SU-DHL-6 (cell line): ENCODE results near the gene NEMF.

Source experiments
- CTCF ChIP-seq: fragments of 200-600 bp; sonication (generic); IDR thresholded peaks from one replicate; pipeline ENCODE4 v1.5.1; 2017; ENCODE audit warnings: antibody characterized with exemption, mild to moderate bottlenecking, low read length, moderate library complexity; ENCODE audit not compliant: insufficient read depth, poor library complexity, severe bottlenecking
- EZH2phosphoT487 ChIP-seq: fragments of 200-600 bp; sonication (generic), shearing (Covaris generic); conservative IDR thresholded peaks from 2 replicates; pipeline ENCODE4 v1.6.1; 2018; ENCODE audit warnings: mild to moderate bottlenecking, antibody characterized with exemption, low read length, moderate library complexity, mixed read lengths

- TF ChIP-seq CTCF (no peak), EZH2phosphoT487 (no peak)
Measured at GRCh38 chr14:49860988-49861698, 8.6 kb upstream of the NEMF start.
